ENCODE measurements around the gene SHTN1.

The SHTN1 gene, protein sequence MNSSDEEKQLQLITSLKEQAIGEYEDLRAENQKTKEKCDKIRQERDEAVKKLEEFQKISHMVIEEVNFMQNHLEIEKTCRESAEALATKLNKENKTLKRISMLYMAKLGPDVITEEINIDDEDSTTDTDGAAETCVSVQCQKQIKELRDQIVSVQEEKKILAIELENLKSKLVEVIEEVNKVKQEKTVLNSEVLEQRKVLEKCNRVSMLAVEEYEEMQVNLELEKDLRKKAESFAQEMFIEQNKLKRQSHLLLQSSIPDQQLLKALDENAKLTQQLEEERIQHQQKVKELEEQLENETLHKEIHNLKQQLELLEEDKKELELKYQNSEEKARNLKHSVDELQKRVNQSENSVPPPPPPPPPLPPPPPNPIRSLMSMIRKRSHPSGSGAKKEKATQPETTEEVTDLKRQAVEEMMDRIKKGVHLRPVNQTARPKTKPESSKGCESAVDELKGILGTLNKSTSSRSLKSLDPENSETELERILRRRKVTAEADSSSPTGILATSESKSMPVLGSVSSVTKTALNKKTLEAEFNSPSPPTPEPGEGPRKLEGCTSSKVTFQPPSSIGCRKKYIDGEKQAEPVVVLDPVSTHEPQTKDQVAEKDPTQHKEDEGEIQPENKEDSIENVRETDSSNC

GRCh38 chr10:117005026-117005526 lies at the start of gene SHTN1:
Gene SHTN1 (minus strand): TSS chr10:117005187. CDS start chr10:117005079, 108 bp downstream.
- peak; percentile 81 for DNase-seq

DNA sequence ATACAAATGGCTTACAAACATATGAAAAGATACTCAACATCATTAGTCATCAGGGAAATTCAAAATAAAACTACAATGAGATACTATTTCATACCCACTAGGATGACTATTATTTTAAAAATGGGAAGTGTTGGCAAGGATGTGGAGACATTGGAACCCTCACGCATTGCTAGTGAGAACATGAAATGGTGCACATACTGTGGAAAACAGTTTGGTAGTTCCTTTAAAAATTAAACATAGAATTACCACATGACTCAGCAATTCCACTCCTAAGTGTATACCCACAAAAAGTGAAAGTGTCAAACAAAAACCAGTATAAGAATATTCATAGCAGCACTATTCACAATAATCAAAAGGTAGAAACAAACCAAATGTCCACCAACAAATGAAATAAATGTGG lies 48.5 kb upstream of the SHTN1 start:
- DNase-seq = no peak

DNA sequence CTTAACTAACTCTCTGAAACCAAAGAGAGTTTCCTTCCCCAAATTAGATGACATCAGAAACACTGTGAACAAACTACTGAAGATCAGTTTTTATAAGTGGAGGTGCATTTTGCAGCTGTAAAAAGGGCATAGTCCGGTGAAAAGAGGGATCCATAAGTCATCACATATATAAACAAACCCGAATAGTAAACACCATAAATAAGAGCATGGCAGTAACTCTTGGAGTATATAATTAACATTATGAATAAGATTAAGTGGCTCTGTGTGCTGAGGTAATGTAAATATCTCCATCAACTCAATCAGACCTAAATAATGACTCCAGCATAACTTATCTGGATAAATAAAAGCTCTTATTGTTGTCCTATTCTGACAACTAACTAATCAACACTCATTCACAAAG lies 43.0 kb upstream of the SHTN1 start:
- no peak for DNase-seq

DNA sequence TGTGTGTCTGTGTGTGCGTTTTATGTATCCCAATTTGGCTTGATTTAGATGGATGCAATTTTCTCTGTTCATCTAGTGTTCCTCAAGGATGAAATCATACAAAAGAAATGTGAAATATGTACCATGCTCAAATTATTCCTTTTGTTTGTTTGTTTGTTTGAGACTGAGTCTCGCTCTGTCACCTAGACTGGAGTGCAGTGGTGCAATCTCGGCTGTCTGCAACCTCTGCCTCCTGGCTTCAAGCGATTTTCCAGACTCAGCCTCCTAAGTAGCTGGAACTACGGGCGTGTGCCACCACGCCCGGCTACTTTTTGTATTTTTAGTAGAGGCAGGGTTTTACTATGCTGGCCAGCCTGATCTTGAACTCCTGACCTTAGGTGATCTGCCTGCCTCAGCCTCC lies 11.3 kb upstream of the SHTN1 start:
- DNase-seq = no peak

- DNase-seq = no peak
Measured at GRCh38 chr10:117014835-117015234, 9.8 kb upstream of the SHTN1 start.

DNA sequence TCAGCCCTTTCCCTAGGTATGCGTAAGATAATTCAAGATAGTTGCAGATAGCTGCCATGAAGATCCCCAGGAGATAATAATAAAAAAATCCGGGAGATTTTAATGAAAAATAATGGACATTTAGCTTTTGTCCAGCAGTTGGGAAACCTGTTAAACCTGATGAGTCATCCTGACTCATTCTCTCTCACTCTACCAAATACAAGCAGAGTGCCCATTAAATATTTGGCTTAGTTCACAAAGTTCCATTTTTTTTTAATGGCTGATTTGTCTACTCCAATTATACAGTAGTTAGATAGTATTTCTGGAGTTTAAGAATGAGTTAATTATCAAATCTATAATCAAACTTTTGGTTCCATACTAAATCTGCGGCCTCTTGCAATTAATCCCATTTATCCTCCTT lies 2.1 kb upstream of the SHTN1 start:
- DNase-seq = no peak

DNA sequence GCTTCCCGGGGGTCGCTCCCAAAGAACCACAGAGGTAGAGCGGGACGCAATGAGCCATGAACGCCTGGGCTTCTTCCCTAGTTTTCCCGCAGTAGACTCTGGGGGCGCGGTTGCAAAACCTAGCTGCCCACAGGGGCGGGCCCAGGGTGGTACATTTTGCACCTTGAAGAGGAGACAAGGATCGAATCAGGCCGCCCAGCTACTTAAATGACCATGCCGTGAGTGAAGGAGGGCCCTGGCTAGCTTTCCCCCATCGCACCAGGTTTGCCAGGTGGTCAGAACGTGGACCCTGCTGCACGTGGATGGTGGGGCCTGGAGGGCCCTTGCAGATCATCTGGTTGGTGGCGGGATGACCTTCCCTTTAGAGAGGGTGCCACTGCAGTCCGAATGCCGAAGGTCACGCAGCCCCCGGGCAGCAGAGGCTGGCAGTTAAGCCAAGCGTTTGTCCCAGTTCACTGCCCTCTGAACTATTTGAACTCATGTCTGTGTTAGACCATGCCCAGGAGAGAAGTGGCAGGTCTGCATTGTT lies 604 bp upstream of the SHTN1 start:
- peak; percentile 28 for DNase-seq

DNA sequence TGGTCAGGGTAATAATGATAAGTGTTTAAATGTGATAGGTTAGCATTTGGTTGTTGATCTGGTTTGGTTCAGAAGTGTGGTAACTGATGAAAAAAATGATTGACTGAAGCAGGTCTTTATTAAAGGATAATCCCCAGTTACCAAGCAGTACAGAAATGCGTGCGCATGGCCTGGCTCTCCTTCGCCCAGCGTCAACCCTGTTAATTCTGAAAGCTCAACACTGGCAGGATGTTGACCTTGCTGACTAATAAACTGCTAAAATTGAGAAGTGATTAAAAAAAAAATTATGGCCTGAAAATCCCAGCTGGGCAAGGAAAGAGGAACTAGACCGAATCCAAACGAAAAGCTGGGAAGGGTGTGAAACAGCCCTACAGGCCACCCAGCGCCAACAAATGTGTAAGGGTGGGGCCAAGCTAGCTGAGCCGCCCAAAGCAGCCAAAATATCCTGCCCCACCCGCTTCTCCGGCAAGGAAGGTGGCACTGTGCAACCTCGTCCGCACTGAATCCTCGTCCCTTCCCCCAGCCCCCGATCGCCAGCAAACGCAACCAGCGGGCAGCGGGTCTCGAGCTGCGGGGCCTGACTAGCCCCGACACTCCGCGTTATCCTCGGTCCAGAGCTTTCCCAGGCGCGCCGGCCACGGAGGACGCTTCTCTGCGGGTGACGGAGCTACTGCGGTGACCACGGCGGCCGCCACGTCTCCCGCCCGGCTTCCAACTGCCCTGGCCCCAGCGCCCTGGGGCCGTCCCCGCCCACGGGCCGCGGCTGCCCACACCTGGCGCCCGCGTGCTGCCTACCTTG lies 561 bp downstream of the SHTN1 start:
- DNase-seq = peak; percentile 44

- no peak for DNase-seq
Measured at GRCh38 chr10:117003336-117003735, 1.7 kb downstream of the SHTN1 start.

DNA sequence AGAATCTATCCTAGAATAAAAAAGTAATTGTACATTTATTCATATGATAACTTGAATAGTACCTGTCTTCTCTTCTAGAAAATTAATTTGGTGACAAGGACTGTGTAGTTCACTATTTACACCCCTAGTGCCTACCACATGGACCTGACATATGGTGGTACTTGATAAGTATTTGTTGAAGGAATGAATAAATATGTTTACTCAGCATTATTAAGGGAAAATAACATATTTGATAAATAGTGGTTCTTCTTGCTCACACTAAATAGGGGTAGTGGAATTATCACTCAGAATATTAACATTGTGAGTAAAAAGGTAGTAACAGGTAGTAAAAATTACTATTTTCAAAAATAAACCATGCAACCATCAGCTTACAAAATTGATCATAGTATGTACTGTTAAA lies 2.8 kb downstream of the SHTN1 start:
- DNase-seq = no peak

- DNase-seq = no peak
Measured at GRCh38 chr10:117001144-117001543, 3.8 kb downstream of the SHTN1 start.

GRCh38 chr10:117000580-117000979 lies 4.4 kb downstream of the SHTN1 start:
- no peak for DNase-seq

GRCh38 chr10:116998172-116998571 lies 6.8 kb downstream of the SHTN1 start:
- no peak for DNase-seq

- no peak for DNase-seq
Measured at GRCh38 chr10:116997015-116997414, 8.0 kb downstream of the SHTN1 start.

GRCh38 chr10:116995648-116996047 lies 9.3 kb downstream of the SHTN1 start:
- no peak for DNase-seq

DNA sequence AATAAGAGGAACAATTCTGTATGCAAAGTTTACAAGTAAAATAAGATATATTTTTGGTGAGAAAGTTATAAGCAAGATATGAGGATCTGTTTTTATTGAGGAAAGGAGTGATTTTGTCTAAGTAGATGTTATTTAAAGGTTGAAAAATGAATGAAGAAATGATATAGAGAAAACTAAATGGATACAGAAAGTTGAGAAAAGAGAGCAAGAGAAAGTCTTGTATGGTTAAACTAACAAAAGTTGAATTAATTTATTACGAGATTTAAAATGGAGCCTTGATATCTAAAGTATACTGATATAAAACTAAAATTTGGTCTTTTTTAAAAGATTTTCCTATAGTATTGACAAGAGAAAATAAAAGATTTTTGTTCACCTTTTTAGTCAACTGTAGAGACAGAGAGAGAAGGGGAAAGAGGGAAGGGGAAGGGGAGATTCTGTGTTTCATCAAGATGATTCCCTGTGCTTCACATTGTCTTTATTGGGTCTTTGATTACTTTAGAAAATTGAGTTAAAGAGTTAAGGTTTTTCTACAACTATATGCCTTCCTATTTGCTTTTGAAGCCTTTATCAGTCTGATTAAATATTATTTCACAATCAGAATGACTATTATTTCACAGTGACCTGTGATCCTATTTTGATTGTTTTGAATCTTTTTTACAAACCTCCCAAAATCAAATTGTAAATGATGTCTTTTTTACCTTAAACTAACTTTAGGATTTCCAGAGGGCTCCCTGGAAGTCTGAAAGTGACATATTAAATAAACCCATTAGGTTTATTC lies 10.7 kb downstream of the SHTN1 start:
- DNase-seq = no peak

DNA sequence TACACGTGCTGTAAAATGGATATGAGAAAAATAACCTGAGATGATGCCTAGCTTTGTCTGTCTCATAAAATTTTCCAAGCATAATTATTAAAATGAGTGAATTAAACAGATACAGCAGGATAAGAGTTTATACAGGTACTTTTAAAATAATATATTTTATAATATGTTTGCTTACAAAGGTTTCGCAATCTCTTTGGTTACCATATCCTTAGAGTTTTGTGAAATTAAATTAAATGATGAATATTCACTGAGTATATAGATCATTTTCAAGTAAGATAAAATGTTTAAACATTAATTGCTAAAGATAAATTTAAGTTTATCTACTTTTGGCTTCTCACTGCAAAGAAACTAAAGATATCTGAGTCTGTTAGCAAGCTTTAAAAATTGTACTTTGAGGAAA lies 11.4 kb downstream of the SHTN1 start:
- DNase-seq = no peak

DNA sequence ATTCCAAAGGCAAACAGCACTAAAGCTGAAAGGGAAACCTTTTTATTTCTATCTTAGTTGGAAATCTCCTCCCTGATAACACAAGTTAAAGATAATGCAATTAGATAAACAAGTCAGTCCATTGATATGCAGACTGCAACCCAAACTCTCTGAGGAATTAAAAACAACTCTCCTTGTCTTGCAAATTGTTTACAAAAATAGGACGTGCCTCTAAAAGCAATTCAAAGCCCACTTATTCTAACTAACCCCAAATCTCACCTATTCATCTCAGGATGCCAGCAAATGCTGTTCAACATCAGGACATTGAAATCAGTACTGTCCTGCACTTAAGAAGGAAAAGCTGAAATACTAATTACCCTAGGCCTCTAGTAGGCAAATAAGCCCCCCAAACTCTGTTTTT lies 12.8 kb downstream of the SHTN1 start:
- no peak for DNase-seq

DNA sequence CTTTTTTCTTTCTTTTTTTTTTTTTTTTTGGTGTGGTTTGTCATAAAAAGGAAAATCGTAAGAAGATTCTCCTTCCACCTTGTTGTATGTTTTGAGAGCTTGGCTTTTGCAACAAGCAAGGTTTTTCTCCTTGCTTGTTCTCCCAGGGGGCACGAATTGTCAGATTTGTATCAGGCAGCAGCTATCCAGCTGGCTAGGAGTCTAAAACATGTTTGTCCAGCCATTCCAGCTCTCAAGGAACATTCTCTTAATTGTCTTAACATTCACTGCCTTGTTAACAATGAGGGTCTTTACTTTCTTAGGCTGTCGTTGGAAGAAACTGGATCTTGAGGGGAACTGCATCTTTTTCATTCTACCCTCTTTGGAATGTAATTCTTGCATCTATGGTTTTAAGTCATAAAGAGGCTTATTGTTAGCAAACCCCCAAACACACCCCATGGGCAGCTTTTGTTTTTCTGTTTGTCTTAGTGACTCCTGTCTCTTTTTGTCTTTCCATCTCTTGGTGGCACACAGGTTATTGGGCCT lies 14.6 kb downstream of the SHTN1 start:
- DNase-seq = no peak

DNA sequence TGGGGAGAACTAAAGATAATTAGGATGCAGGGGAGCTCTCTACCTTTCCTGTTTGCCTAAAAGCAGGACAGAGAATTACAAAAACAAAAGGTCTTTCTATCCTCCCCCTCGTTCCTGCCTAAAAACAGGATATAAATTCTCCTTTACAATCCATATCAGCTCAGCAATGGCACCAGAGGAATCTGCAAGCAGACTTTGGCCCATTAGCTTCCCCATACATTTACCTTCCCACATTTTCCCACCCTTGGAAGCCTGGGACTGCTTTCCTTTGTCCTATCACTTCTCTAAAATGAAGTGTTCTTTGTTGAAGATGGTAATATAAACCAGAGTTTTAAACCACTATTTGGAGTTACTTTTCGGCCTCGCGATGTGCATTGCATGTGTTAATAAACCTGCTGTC lies 15.5 kb downstream of the SHTN1 start:
- no peak for DNase-seq

- DNase-seq = no peak
Measured at GRCh38 chr10:116988311-116988710, 16.7 kb downstream of the SHTN1 start.

DNA sequence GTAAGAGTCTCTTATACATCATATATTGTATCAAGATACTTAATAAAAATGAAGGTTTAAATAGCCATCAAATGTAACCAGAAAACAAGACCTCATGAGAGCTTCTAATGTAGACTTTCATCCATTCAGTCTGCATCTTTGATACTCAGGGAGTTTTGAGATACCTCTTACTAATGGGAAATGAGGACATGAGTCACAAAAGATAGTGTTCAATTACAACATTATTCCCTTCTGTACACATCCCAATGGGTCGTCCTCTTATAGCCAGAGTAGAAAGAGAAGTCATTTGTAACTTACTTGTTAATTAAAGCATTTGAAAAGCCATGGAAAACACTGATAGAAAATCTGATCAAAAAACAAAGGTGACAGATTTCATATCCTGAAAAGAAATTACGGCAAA lies 19.4 kb downstream of the SHTN1 start:
- no peak for DNase-seq
